DOHH2 (cell line): ENCODE data around the gene TANC1.

Source experiments
- H3F3A ChIP-seq: fragments of 200-600 bp; sonication (generic), shearing (Covaris generic); 2 replicates; pipeline ENCODE4 v1.6.0; 2016; ENCODE audit warnings: antibody characterized with exemption, mild to moderate bottlenecking; ENCODE audit not compliant: control insufficient read depth, insufficient read depth
- H3K27ac ChIP-seq: fragments of 200-600 bp; sonication (generic); 2 replicates; pipeline ENCODE4 v1.5.1; 2014; ENCODE audit warnings: low read depth, mild to moderate bottlenecking, low read length, moderate library complexity
- H3K27me3 ChIP-seq: fragments of 200-600 bp; sonication (generic); 2 replicates; pipeline ENCODE4 v1.6.1; 2014; ENCODE audit warnings: mild to moderate bottlenecking, low read length, mixed read lengths; ENCODE audit not compliant: control insufficient read depth
- H3K36me3 ChIP-seq: fragments of 200-600 bp; sonication (generic); 2 replicates; pipeline ENCODE4 v1.6.1; 2014; ENCODE audit warnings: mild to moderate bottlenecking, low read length, moderate library complexity, mixed read lengths; ENCODE audit not compliant: control insufficient read depth
- H3K4me1 ChIP-seq: fragments of 200-600 bp; sonication (generic); 2 replicates; pipeline ENCODE4 v1.6.1; 2014; ENCODE audit warnings: mild to moderate bottlenecking, low read length, mixed read lengths; ENCODE audit not compliant: control insufficient read depth
- H3K4me2 ChIP-seq: fragments of 200-600 bp; sonication (generic); 2 replicates; pipeline ENCODE4 v1.6.0; 2014; ENCODE audit warnings: mild to moderate bottlenecking, low read length, moderate library complexity
- H3K4me3 ChIP-seq: fragments of 200-600 bp; sonication (generic); 2 replicates; pipeline ENCODE4 v1.5.1; 2014; ENCODE audit warnings: mild to moderate bottlenecking, low read length, mixed read lengths
- H3K79me2 ChIP-seq: fragments of 200-600 bp; sonication (generic); 2 replicates; pipeline ENCODE4 v1.6.1; 2014; ENCODE audit warnings: mild to moderate bottlenecking, low read length, mixed read lengths; ENCODE audit not compliant: control insufficient read depth
- H3K9me2 ChIP-seq: fragments of 200-600 bp; sonication (generic); replicated peaks from 2 replicates; pipeline ENCODE4 v1.6.1; 2014; ENCODE audit warnings: mild to moderate bottlenecking, low read length, mixed read lengths; ENCODE audit not compliant: control insufficient read depth
- H3K9me3 ChIP-seq: fragments of 200-600 bp; sonication (generic); 2 replicates; pipeline ENCODE4 v1.6.1; 2014; ENCODE audit warnings: antibody characterized with exemption, low read length, mixed read lengths; ENCODE audit not compliant: control insufficient read depth, insufficient read depth
- H4K20me1 ChIP-seq: fragments of 200-600 bp; sonication (generic); 2 replicates; pipeline ENCODE4 v1.6.0; 2014; ENCODE audit warnings: low read depth, mild to moderate bottlenecking, antibody characterized with exemption, low read length, moderate library complexity; ENCODE audit not compliant: control insufficient read depth, insufficient read depth
- EZH2phosphoT487 ChIP-seq: fragments of 200-600 bp; sonication (generic); IDR thresholded peaks from 2 replicates; pipeline ENCODE4 v1.6.1; 2017; ENCODE audit warnings: borderline replicate concordance, mild to moderate bottlenecking, antibody characterized with exemption, low read length, moderate library complexity, mixed read lengths
- TF ChIP-seq, protein P1 (sequence below): fragments of 200-600 bp; sonication (generic); IDR thresholded peaks from one replicate; pipeline ENCODE4 v1.5.1; 2014; ENCODE audit warnings: antibody characterized with exemption, mild to moderate bottlenecking, low read depth, low read length; ENCODE audit not compliant: poor library complexity, severe bottlenecking

The TANC1 gene

DNA sequence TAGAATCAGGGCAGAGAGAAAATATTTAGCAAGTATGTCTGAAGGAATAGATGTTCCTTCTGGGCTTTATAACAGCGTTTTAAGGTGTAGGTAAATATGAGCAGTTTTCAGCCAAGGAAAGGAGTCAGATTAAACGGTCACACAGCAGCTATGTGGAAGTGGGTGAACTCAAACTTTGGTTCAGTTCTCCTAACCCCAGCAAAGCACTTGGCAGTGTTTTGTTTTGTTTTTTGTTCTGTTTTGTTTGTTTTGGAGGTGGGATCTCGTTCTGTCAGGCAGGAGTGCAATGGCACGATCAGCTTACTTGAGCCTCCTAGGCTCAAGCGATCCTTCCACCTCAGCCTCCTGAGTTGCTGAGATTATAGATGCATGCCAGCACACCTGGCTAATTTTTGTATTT is 24.6 kb downstream of the TANC1 start:
- peaks cover 9% of the 10 kb centered on the region; the same call in 1 of the 2 replicates for H3K27me3 ChIP-seq
- TF ChIP-seq, protein P1, sequence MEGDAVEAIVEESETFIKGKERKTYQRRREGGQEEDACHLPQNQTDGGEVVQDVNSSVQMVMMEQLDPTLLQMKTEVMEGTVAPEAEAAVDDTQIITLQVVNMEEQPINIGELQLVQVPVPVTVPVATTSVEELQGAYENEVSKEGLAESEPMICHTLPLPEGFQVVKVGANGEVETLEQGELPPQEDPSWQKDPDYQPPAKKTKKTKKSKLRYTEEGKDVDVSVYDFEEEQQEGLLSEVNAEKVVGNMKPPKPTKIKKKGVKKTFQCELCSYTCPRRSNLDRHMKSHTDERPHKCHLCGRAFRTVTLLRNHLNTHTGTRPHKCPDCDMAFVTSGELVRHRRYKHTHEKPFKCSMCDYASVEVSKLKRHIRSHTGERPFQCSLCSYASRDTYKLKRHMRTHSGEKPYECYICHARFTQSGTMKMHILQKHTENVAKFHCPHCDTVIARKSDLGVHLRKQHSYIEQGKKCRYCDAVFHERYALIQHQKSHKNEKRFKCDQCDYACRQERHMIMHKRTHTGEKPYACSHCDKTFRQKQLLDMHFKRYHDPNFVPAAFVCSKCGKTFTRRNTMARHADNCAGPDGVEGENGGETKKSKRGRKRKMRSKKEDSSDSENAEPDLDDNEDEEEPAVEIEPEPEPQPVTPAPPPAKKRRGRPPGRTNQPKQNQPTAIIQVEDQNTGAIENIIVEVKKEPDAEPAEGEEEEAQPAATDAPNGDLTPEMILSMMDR: no peak
- TF ChIP-seq EZH2phosphoT487: no peak
- H3K9me2 ChIP-seq: no peaks in the 10 kb centered on the region
- no peak overlapping the region for H3K4me3 ChIP-seq
- no peak overlapping the region for H3K27ac ChIP-seq
- no peaks in the 10 kb centered on the region for H3K4me1 ChIP-seq
- H4K20me1 ChIP-seq: no peaks in the 10 kb centered on the region
- H3K36me3 ChIP-seq: no peaks in the 10 kb centered on the region
- H3F3A ChIP-seq: no peaks in the 10 kb centered on the region
- no peaks in the 10 kb centered on the region for H3K79me2 ChIP-seq
- H3K4me2 ChIP-seq: no peak overlapping the region
- no peaks in the 10 kb centered on the region for H3K9me3 ChIP-seq

DNA sequence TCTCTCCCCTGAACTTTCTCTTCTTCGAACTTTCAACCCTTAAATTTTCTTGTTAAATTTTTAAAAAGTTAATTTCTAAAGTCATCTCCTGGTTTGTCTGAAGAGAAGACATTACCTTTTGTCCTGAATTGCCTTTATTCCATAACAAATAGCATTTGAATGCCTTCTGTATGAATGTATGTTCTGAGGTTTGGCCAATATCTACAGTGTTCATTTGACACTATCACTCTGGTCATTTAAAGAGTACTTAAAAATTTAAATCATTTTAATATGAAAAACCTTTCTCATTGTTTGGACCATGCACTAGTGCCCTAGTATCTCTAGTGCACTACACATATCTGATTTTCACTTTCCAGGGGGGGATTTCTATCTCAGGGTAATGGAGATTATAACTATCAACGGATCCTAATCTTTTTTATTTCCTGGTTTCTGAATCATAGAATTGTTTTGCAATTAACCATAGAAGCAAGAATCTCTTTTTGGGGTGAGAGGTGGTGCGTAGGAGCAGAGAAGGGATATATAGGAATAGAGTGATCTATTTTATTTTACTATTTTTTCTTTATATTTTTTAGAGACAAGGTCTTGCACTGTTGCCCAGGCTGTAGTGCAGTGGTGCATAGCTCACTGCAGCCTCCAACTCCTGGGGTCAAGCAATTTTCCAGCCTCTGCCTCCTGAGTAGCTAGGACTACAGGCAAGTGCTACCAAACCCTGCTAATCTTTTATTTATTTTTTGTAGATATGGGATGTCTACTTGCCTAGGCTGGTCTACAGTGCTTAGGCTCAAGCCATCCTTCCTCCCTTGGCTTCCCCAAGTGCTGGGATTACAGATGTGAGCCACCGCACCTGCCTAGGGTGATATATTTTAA is 25.5 kb downstream of the TANC1 start:
- Histone ChIP-seq H3K4me1 (no peaks in the 10 kb centered on the region), H3K9me3 (no peaks in the 10 kb centered on the region), H3K79me2 (no peaks in the 10 kb centered on the region), H3F3A (no peaks in the 10 kb centered on the region), H3K36me3 (no peaks in the 10 kb centered on the region), H4K20me1 (no peaks in the 10 kb centered on the region), H3K27ac (no peak overlapping the region), H3K9me2 (no peaks in the 10 kb centered on the region), H3K4me2 (no peak overlapping the region), H3K27me3 (peaks cover 7% of the 10 kb centered on the region; the same call in 1 of the 2 replicates), H3K4me3 (no peak overlapping the region)
- TF ChIP-seq, protein P1: no peak

DNA sequence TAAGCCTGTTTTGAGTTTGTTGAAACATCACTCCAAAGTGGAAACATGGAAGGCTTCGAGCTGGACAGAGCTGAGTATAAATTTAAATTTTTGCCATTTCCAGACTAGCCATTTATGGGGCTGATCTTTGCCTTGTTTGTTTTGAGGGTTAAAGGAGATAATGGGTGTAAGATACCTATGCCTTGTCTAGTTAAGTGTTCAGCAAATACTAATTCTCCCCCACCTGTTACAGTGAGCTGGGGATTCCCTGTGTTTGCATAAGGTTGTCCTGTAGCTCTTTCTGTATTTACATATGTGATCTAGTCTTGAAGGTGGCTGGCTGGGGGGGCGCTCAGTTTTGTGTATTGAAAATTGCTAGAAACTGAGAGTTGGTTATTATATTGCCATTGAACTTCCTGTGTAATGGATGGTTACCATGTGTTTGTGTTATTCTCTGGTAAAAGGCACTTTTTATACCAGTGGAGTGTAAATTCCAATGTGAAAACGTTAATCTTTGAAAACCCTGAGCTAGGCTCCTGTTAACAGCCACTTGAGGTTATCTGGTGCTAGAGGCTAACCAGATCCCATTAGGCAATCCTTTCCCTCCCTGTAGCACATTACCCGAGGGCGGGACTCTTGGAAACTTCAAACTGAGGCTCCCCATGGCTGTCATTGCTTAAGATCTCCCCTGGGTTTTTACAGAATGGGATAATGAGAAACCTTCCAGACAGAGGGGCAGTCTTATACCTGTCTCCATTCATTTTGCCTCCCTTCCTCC is 26.7 kb downstream of the TANC1 start:
- no peaks in the 10 kb centered on the region for H3F3A ChIP-seq
- no peak for TF ChIP-seq EZH2phosphoT487
- TF ChIP-seq, protein P1: no peak
- H3K27me3 ChIP-seq: 0 out of 2 replicates have a peak, but pooled peaks cover 5% of the 10 kb centered on the region
- no peaks in the 10 kb centered on the region for H3K9me3 ChIP-seq
- H3K4me3 ChIP-seq: no peak overlapping the region
- no peaks in the 10 kb centered on the region for H3K79me2 ChIP-seq
- H3K36me3 ChIP-seq: no peaks in the 10 kb centered on the region
- H3K9me2 ChIP-seq: no peaks in the 10 kb centered on the region
- no peaks in the 10 kb centered on the region for H3K4me1 ChIP-seq
- H3K27ac ChIP-seq: no peak overlapping the region
- no peaks in the 10 kb centered on the region for H4K20me1 ChIP-seq
- no peak overlapping the region for H3K4me2 ChIP-seq
